GM12878 (cell line): ENCODE measurements around the gene KRTAP17-1.

Experiments used
- FOXM1 ChIP-seq: IDR thresholded peaks from 2 replicates; pipeline ENCODE4 v1.6.1; 2012; ENCODE audit warnings: low read depth, mild to moderate bottlenecking, inconsistent platforms, low read length, moderate library complexity
- KAT2A ChIP-seq: conservative IDR thresholded peaks from 2 replicates; pipeline ENCODE4 v1.6.1; 2011; ENCODE audit warnings: low read depth, low read length; ENCODE audit not compliant: control insufficient read depth
- PBX3 ChIP-seq: IDR thresholded peaks from 2 replicates; pipeline ENCODE4 v1.6.1; 2011; ENCODE audit warnings: mild to moderate bottlenecking, low read depth, low read length, moderate library complexity; ENCODE audit not compliant: insufficient replicate concordance
- POLR2A ChIP-seq: IDR thresholded peaks from 2 replicates; pipeline ENCODE4 v1.6.1; 2011; ENCODE audit warnings: low read depth, mild to moderate bottlenecking, low read length
- SREBF1 ChIP-seq: IDR thresholded peaks from 2 replicates; pipeline ENCODE4 v1.6.1; 2012; ENCODE audit warnings: mild to moderate bottlenecking, low read length
- TCF3 ChIP-seq: IDR thresholded peaks from 2 replicates; pipeline ENCODE4 v1.6.1; 2012; ENCODE audit warnings: low read depth, mild to moderate bottlenecking, low read length, borderline replicate concordance; ENCODE audit not compliant: insufficient read depth

DNA sequence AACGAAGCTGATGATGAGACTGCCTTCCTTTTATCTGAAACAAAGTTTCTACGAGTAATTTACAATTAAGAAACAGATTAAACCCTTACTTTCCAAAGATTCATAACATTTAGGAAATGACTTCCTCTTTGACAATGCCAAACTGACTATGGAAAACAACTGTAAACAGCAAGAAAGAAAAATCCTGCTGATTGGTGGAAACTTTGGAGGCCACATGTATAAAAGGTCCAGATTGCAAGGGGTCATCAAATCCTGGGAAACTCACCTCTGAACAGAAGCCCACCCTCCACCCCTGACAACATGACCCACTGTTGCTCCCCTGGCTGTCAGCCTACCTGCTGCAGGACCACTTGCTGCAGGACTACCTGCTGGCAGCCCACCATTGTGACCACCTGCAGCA is 50.4 kb downstream of the KRTAP17-1 start, which contains the start of gene KRTAP9-6:
- TF ChIP-seq KAT2A (no peak), SREBF1 (no peak), PBX3 (no peak), POLR2A (no peak), FOXM1 (no peak), TCF3 (no peak)
